Measurements from ENCODE around the gene PF4V1.

Gene PF4V1

DNA sequence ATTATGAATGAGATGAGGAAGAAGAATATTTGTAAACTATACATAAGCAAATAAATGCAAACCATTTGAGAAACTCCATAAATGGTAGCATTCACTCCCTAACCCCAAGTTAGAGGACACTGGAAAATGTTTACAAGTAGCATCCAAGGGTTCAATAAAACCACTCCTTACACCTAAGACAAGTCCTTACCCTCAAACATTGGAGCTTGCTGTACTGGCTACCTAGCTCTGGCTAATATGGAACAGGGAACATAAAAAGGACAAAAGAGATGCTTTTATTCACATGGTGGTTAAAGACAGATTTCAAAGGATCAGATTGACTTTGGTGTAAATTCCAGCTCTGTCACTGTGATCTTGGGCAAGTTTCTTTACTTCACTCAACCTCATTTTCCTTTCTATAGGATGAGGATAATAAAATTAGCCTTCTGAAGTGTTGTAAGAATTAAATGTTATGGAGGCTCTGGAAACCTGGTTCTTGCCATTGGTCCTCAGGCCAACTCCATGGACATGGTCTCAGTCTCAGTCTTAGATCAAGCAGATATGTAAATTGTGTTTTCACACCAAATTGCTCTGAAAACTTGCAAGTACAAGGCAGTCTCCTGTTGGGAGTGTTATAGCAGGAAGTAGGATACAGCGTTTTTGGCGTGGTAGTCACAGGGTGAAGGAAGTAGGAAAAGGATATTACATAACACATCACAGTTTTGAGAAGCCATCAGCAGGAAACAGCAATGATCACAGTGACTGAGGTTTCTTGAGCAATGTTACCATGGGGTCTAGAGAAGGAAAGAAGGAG, 19.4 kb downstream of the PF4V1 start:
- Histone ChIP-seq H3K4me2 (ENCODE audit: low read length) (no peak overlapping the region), H2BK5ac (ENCODE audit: low read depth, low read length, poor library complexity) (no peak overlapping the region), H3K9me3 (ENCODE audit: insufficient read depth, low read depth, low read length) (peaks cover 1% of the 10 kb centered on the region), H4K91ac (ENCODE audit: low read depth, low read length) (no peak overlapping the region), H3K27ac (ENCODE audit: low read depth, low read length) (no peak overlapping the region), H4K12ac (ENCODE audit: low read depth, low read length) (no peak overlapping the region), H3K4ac (ENCODE audit: low read depth, low read length) (no peak overlapping the region), H3K27me3 (ENCODE audit: insufficient read depth, low read length) (no peaks in the 10 kb centered on the region), H3K36me3 (ENCODE audit: control insufficient read depth in 1 of 2, insufficient read depth in 2 of 2, low read length in 2 of 2) (no peaks in the 10 kb centered on the region), H2AK5ac (ENCODE audit: low read length) (no peak overlapping the region), H3K79me1 (ENCODE audit: low read length) (no peaks in the 10 kb centered on the region), H3K79me2 (ENCODE audit: control insufficient read depth, insufficient read depth, low read length, poor library complexity) (no peaks in the 10 kb centered on the region), H3K9ac (ENCODE audit: low read length) (no peak overlapping the region), H3K14ac (ENCODE audit: low read length) (no peak overlapping the region), H2AFZ (ENCODE audit: insufficient read depth, low read length, poor library complexity) (no peak overlapping the region), H4K8ac (ENCODE audit: low read depth, low read length) (no peak overlapping the region), H3K18ac (ENCODE audit: low read length) (no peak overlapping the region), H2BK120ac (ENCODE audit: insufficient read depth, low read length, poor library complexity) (no peak overlapping the region), H2BK12ac (ENCODE audit: low read length) (no peak overlapping the region), H3K23ac (ENCODE audit: low read length) (no peak overlapping the region), H3K4me1 (ENCODE audit: control insufficient read depth in 1 of 2, insufficient read depth in 2 of 2, low read length in 2 of 2) (peaks cover 5 to 8% of the 10 kb centered on the region in 2 experiments), H3K4me3 (ENCODE audit: low read depth, low read length) (no peak overlapping the region)
- no CpG with 5 or more reads among the region's 2 CpGs for WGBS (ENCODE audit: extremely low coverage, insufficient coverage, insufficient read length)
- DNase-seq: no peak

DNA sequence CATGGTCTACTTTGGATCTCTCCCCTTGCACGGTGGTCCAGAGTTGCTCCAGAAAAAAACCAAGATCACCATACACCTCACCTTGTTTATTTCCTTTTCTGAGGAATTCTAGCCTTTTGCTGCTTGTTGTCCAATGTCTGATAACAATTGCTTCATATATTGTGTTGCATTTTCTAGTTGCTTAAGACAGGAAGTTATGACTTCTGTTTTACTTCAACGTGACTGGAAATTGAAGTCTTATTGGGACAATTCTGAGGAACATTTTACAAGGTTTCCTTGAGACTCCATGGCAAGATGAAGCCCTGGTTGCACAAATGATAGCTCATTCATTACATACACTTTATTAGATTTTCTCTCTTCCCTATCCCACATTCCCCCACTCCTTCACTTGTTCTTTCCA, 21.3 kb downstream of the PF4V1 start:
- no peak overlapping the region for H3K18ac ChIP-seq (ENCODE audit: low read length)
- no peaks in the 10 kb centered on the region for H3K36me3 ChIP-seq (ENCODE audit: control insufficient read depth in 1 of 2, insufficient read depth in 2 of 2, low read length in 2 of 2)
- no peaks in the 10 kb centered on the region for H3K27me3 ChIP-seq (ENCODE audit: insufficient read depth, low read length)
- H3K14ac ChIP-seq (ENCODE audit: low read length): no peak overlapping the region
- no peak overlapping the region for H2BK12ac ChIP-seq (ENCODE audit: low read length)
- no CpG with 5 or more reads among the region's 2 CpGs for WGBS (ENCODE audit: extremely low coverage, insufficient coverage, insufficient read length)
- no peak overlapping the region for H2BK120ac ChIP-seq (ENCODE audit: insufficient read depth, low read length, poor library complexity)
- no peak overlapping the region for H2BK5ac ChIP-seq (ENCODE audit: low read depth, low read length, poor library complexity)
- no peak overlapping the region for H4K91ac ChIP-seq (ENCODE audit: low read depth, low read length)
- H2AK5ac ChIP-seq (ENCODE audit: low read length): no peak overlapping the region
- H2AFZ ChIP-seq (ENCODE audit: insufficient read depth, low read length, poor library complexity): no peak overlapping the region
- H3K4me3 ChIP-seq (ENCODE audit: low read depth, low read length): no peak overlapping the region
- peaks cover 0 to under 1% of the 10 kb centered on the region in 2 experiments for H3K4me1 ChIP-seq (ENCODE audit: control insufficient read depth in 1 of 2, insufficient read depth in 2 of 2, low read length in 2 of 2)
- no peak overlapping the region for H4K8ac ChIP-seq (ENCODE audit: low read depth, low read length)
- H3K23ac ChIP-seq (ENCODE audit: low read length): no peak overlapping the region
- H3K4ac ChIP-seq (ENCODE audit: low read depth, low read length): no peak overlapping the region
- no peak overlapping the region for H3K4me2 ChIP-seq (ENCODE audit: low read length)
- H3K9ac ChIP-seq (ENCODE audit: low read length): no peak overlapping the region
- H3K27ac ChIP-seq (ENCODE audit: low read depth, low read length): no peak overlapping the region
- H4K12ac ChIP-seq (ENCODE audit: low read depth, low read length): no peak overlapping the region
- no peak for DNase-seq
- H3K79me1 ChIP-seq (ENCODE audit: low read length): no peaks in the 10 kb centered on the region
- H3K79me2 ChIP-seq (ENCODE audit: control insufficient read depth, insufficient read depth, low read length, poor library complexity): no peaks in the 10 kb centered on the region
- H3K9me3 ChIP-seq (ENCODE audit: insufficient read depth, low read depth, low read length): peaks cover 1% of the 10 kb centered on the region

GRCh38 chr4:73875401-73875800, 22.3 kb downstream of the PF4V1 start:
- no peaks in the 10 kb centered on the region for H3K79me1 ChIP-seq (ENCODE audit: low read length)
- no peak overlapping the region for H4K91ac ChIP-seq (ENCODE audit: low read depth, low read length)
- no peak overlapping the region for H3K27ac ChIP-seq (ENCODE audit: low read depth, low read length)
- whole genome bisulfite sequencing (ENCODE audit: extremely low coverage, insufficient coverage, insufficient read length): no CpG with 5 or more reads among the region's 1 CpG
- H3K4me1 ChIP-seq (ENCODE audit: control insufficient read depth in 1 of 2, insufficient read depth in 2 of 2, low read length in 2 of 2): no peaks in the 10 kb centered on the region
- no peaks in the 10 kb centered on the region for H3K79me2 ChIP-seq (ENCODE audit: control insufficient read depth, insufficient read depth, low read length, poor library complexity)
- no peak overlapping the region for H4K12ac ChIP-seq (ENCODE audit: low read depth, low read length)
- H3K36me3 ChIP-seq (ENCODE audit: control insufficient read depth in 1 of 2, insufficient read depth in 2 of 2, low read length in 2 of 2): no peaks in the 10 kb centered on the region
- H3K14ac ChIP-seq (ENCODE audit: low read length): no peak overlapping the region
- no peaks in the 10 kb centered on the region for H3K27me3 ChIP-seq (ENCODE audit: insufficient read depth, low read length)
- H3K9me3 ChIP-seq (ENCODE audit: insufficient read depth, low read depth, low read length): no peaks in the 10 kb centered on the region
- H2AK5ac ChIP-seq (ENCODE audit: low read length): no peak overlapping the region
- no peak for DNase-seq
- no peak overlapping the region for H3K4me3 ChIP-seq (ENCODE audit: low read depth, low read length)
- no peak overlapping the region for H2AFZ ChIP-seq (ENCODE audit: insufficient read depth, low read length, poor library complexity)
- no peak overlapping the region for H3K9ac ChIP-seq (ENCODE audit: low read length)
- no peak overlapping the region for H3K23ac ChIP-seq (ENCODE audit: low read length)
- H2BK12ac ChIP-seq (ENCODE audit: low read length): no peak overlapping the region
- no peak overlapping the region for H3K18ac ChIP-seq (ENCODE audit: low read length)
- no peak overlapping the region for H3K4ac ChIP-seq (ENCODE audit: low read depth, low read length)
- no peak overlapping the region for H2BK120ac ChIP-seq (ENCODE audit: insufficient read depth, low read length, poor library complexity)
- no peak overlapping the region for H4K8ac ChIP-seq (ENCODE audit: low read depth, low read length)
- no peak overlapping the region for H3K4me2 ChIP-seq (ENCODE audit: low read length)
- H2BK5ac ChIP-seq (ENCODE audit: low read depth, low read length, poor library complexity): no peak overlapping the region

DNA sequence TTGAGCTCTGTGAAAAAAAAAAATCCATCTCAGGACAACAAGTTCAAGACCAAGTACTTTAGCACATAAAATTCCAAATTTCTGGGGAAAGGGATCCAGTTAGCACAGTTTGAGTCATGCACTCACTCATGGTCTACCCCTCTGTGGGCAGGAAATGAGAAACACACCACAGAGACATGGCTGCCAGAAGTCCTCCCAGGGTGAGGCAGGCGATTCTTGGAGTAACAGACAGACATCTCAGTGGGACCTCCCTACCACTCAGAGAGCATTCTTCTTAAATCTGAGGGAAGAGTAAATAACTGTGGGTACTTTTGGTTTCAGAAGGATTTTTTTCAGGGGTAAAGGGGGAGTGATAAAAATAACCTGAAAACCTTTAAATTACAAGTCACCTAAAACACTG, 30.2 kb downstream of the PF4V1 start:
- H3K9me3 ChIP-seq (ENCODE audit: insufficient read depth, low read depth, low read length): no peaks in the 10 kb centered on the region
- no peak overlapping the region for H3K4me3 ChIP-seq (ENCODE audit: low read depth, low read length)
- H3K79me2 ChIP-seq (ENCODE audit: control insufficient read depth, insufficient read depth, low read length, poor library complexity): no peaks in the 10 kb centered on the region
- no peak overlapping the region for H3K9ac ChIP-seq (ENCODE audit: low read length)
- no peaks in the 10 kb centered on the region for H3K36me3 ChIP-seq (ENCODE audit: control insufficient read depth in 1 of 2, insufficient read depth in 2 of 2, low read length in 2 of 2)
- no peak overlapping the region for H2BK120ac ChIP-seq (ENCODE audit: insufficient read depth, low read length, poor library complexity)
- no peaks in the 10 kb centered on the region for H3K79me1 ChIP-seq (ENCODE audit: low read length)
- no peaks in the 10 kb centered on the region for H3K27me3 ChIP-seq (ENCODE audit: insufficient read depth, low read length)
- no peak overlapping the region for H2AK5ac ChIP-seq (ENCODE audit: low read length)
- no peak overlapping the region for H2BK12ac ChIP-seq (ENCODE audit: low read length)
- WGBS (ENCODE audit: extremely low coverage, insufficient coverage, insufficient read length): no CpG with 5 or more reads among the region's 1 CpG
- DNase-seq: no peak
- no peak overlapping the region for H4K91ac ChIP-seq (ENCODE audit: low read depth, low read length)
- H3K27ac ChIP-seq (ENCODE audit: low read depth, low read length): no peak overlapping the region
- no peaks in the 10 kb centered on the region for H3K4me1 ChIP-seq (ENCODE audit: control insufficient read depth in 1 of 2, insufficient read depth in 2 of 2, low read length in 2 of 2)
- H3K18ac ChIP-seq (ENCODE audit: low read length): no peak overlapping the region
- no peak overlapping the region for H3K4me2 ChIP-seq (ENCODE audit: low read length)
- H2AFZ ChIP-seq (ENCODE audit: insufficient read depth, low read length, poor library complexity): no peak overlapping the region
- H3K4ac ChIP-seq (ENCODE audit: low read depth, low read length): no peak overlapping the region
- H3K23ac ChIP-seq (ENCODE audit: low read length): no peak overlapping the region
- H2BK5ac ChIP-seq (ENCODE audit: low read depth, low read length, poor library complexity): no peak overlapping the region
- no peak overlapping the region for H4K12ac ChIP-seq (ENCODE audit: low read depth, low read length)
- H4K8ac ChIP-seq (ENCODE audit: low read depth, low read length): no peak overlapping the region
- no peak overlapping the region for H3K14ac ChIP-seq (ENCODE audit: low read length)
